ENCODE data around the gene APOBEC3A. TPM values are rescaled to one million over a fixed set of nuclear protein-coding genes. Genes with fewer than 3 reads are reported as not detected.

APOBEC3A gene
- total and polyA plus RNA-seq, 2 of the 13 experiments (the other 11 are each of a cell fraction or from before 2014, with no cell fraction given) = not detected

GRCh38 chr22:38907767-38908166 lies 49.6 kb upstream of the APOBEC3A start:
- intact Hi-C loops (cut with micrococcal nuclease; ENCODE audit: unreplicated experiment) = no loop called here
- WGBS (ENCODE audit: low lambda C conversion rate) = 22% methylated on average over 2 of the region's 2 CpGs
- no peaks in the 10 kb centered on the region for H3K4me1 ChIP-seq (ENCODE audit: insufficient read depth, low read length)
- H3K27ac ChIP-seq (ENCODE audit: extremely low read length, insufficient read depth, low read length) = no peak overlapping the region
- TF ChIP-seq ZNF512 (CRISPR knock-in tag; IDR thresholded peaks at IDR 0.05) = no peak
- TF ChIP-seq RAD51 (IDR thresholded peaks at IDR 0.05; ENCODE audit: borderline replicate concordance) = no peak
- TF ChIP-seq KDM5B (CRISPR knock-in tag; IDR thresholded peaks at IDR 0.05; ENCODE audit: borderline replicate concordance) = no peak
- TF ChIP-seq GTF2F1 (IDR thresholded peaks at IDR 0.05; ENCODE audit: low read length) = no peak
- no peak for TF ChIP-seq GFI1 (CRISPR knock-in tag; IDR thresholded peaks at IDR 0.05; ENCODE audit: borderline replicate concordance)
- TF ChIP-seq RARG (CRISPR knock-in tag; IDR thresholded peaks at IDR 0.05; ENCODE audit: low read depth) = no peak
- TF ChIP-seq GLI4 (CRISPR knock-in tag; IDR thresholded peaks at IDR 0.05; ENCODE audit: borderline replicate concordance) = no peak
- no peak for TF ChIP-seq AKAP8 (CRISPR knock-in tag; IDR thresholded peaks at IDR 0.05)
- TF ChIP-seq ZNF616 (CRISPR knock-in tag; IDR thresholded peaks at IDR 0.05; ENCODE audit: low read depth) = no peak
- TF ChIP-seq ZNF343 (CRISPR knock-in tag; IDR thresholded peaks at IDR 0.05) = no peak
- TF ChIP-seq ARID4A (CRISPR knock-in tag; IDR thresholded peaks at IDR 0.05; ENCODE audit: borderline replicate concordance) = no peak
- no peak for TF ChIP-seq KMT2A (CRISPR knock-in tag; IDR thresholded peaks at IDR 0.05)
- H4K20me1 ChIP-seq (ENCODE audit: insufficient read depth, low read length) = no peaks in the 10 kb centered on the region
- POLR2A ChIA-PET = no interaction called here
- H3K4me3 ChIP-seq (replicated peaks in 1 of 3; ENCODE audit: insufficient read depth in 1 of 3, low read depth in 2 of 3, low read length in 3 of 3) = no peak overlapping the region
- ATAC-seq (no peak), DNase-seq (ENCODE audit: low spot score) (no peak), FAIRE-seq (no peak)
- H3K9ac ChIP-seq (ENCODE audit: insufficient read depth, low read depth, low read length) = no peak overlapping the region
- peaks cover 1 to 4% of the 10 kb centered on the region in 2 experiments; a peak in 2 of 5 replicates for H3K27me3 ChIP-seq (ENCODE audit: control insufficient read depth in 1 of 2, insufficient read depth in 2 of 2, low read length in 2 of 2)
- in situ Hi-C loops (cut with HindIII; ENCODE audit: extremely low pct_ligation_motif_present, low pct_unique_long_range_greater_than_20kb) = no loop called here
- no peaks in the 10 kb centered on the region for H3K79me2 ChIP-seq (ENCODE audit: insufficient read depth, low read length)
- H2AFZ ChIP-seq (ENCODE audit: low read length) = no peak overlapping the region
- no TSS peak for BruUV-seq (replicated peaks)
- peaks cover 13% of the 10 kb centered on the region for H3K9me3 ChIP-seq (ENCODE audit: low read length)
- H3K4me2 ChIP-seq (ENCODE audit: low read depth, low read length) = no peak overlapping the region
- no peaks in the 10 kb centered on the region for H3K36me3 ChIP-seq (replicated peaks in 1 of 2; ENCODE audit: control insufficient read depth in 1 of 2, insufficient read depth in 2 of 2, low read length in 2 of 2)
- CTCF ChIA-PET (ENCODE audit: low intra/inter-chr PET ratio, low total read pairs) = no interaction called here
